Naive thymus-derived CD4-positive, alpha-beta T cell (primary cell): ENCODE data around the gene ZNF541. TPM values are rescaled to one million over a fixed set of nuclear protein-coding genes. Genes with fewer than 3 reads are reported as not detected.

Experiments used
- ATAC-seq: fragments of 150-1000 bp; cut with Tn5 transposase; 2 replicates; pipeline ENCODE4 v1.10.0; 2021; ENCODE audit warnings: mild to moderate bottlenecking, moderate library complexity
- CTCF ChIA-PET: fragments of 350-600 bp; sonication (Branson Sonifier 250); formaldehyde crosslinking; loops from one replicate; lab custom pipeline; 2021; ENCODE audit warnings: antibody characterized with exemption; lab: Charles Lee
- POLR2A ChIA-PET: fragments of 350-600 bp; sonication (Branson Sonifier 250); formaldehyde crosslinking; loops from one replicate; lab custom pipeline; 2021; ENCODE audit warnings: antibody characterized with exemption, inconsistent platforms; lab: Charles Lee
- DNase-seq, 9 donors: peaks; one replicate each; pipeline versions ENCODE4 v3.0.0 to v3.0.0-alpha.2; 2020 to 2022; ENCODE audit warnings: mixed read lengths in 1 of 9
- H3K27ac ChIP-seq: one replicate; pipeline ENCODE4 v1.7.0; 2013; ENCODE audit warnings: mild to moderate bottlenecking, low read depth, low read length, moderate library complexity
- H3K27me3 ChIP-seq, 2 donors: one replicate each; pipeline ENCODE4 v1.7.0; 2013; ENCODE audit warnings: low read length in 2 of 2, mild to moderate bottlenecking in 2 of 2, moderate library complexity in 2 of 2; ENCODE audit not compliant: control insufficient read depth in 2 of 2, insufficient read depth in 2 of 2
- H3K36me3 ChIP-seq, 3 experiments: 1 replicate in 2 of 3; 2 replicates in 1 of 3; pipeline ENCODE4 v1.7.0; 2013; ENCODE audit warnings: low read length in 3 of 3, mild to moderate bottlenecking in 3 of 3, moderate library complexity in 1 of 3; ENCODE audit not compliant: insufficient read depth in 3 of 3, control insufficient read depth in 2 of 3
- H3K4me1 ChIP-seq, 2 donors: one replicate each; pipeline ENCODE4 v1.7.0; 2013; ENCODE audit warnings: low read length in 2 of 2, mild to moderate bottlenecking in 2 of 2, moderate library complexity in 1 of 2; ENCODE audit not compliant: control insufficient read depth in 2 of 2, insufficient read depth in 2 of 2
- H3K4me3 ChIP-seq: 2 replicates; pipeline ENCODE4 v1.7.0; 2013; ENCODE audit warnings: mild to moderate bottlenecking, low read length
- H3K9me3 ChIP-seq, 3 experiments: 1 replicate in 2 of 3; 2 replicates in 1 of 3; pipeline ENCODE4 v1.7.0; 2013; ENCODE audit warnings: low read length in 3 of 3; ENCODE audit not compliant: control insufficient read depth in 2 of 3
- H3K27ac Mint-ChIP-seq, 9 donors: one replicate each; pipeline ENCODE4 v1.8.0; 2020 to 2022; ENCODE audit warnings: mixed read lengths in 9 of 9, mild to moderate bottlenecking in 8 of 9, moderate library complexity in 5 of 9, inconsistent platforms in 2 of 9
- H3K27me3 Mint-ChIP-seq, 5 donors: one replicate each; pipeline ENCODE4 v1.8.0; 2021 to 2022; ENCODE audit warnings: mixed read lengths in 5 of 5, mild to moderate bottlenecking in 1 of 5
- H3K36me3 Mint-ChIP-seq, 5 donors: one replicate each; pipeline ENCODE4 v1.8.0; 2020 to 2022; ENCODE audit warnings: mixed read lengths in 5 of 5, mild to moderate bottlenecking in 3 of 5, inconsistent platforms in 1 of 5
- H3K4me1 Mint-ChIP-seq, 7 donors: one replicate each; pipeline ENCODE4 v1.8.0; 2020 to 2022; ENCODE audit warnings: mixed read lengths in 7 of 7, mild to moderate bottlenecking in 3 of 7, inconsistent platforms in 1 of 7
- H3K4me3 Mint-ChIP-seq, 10 donors: one replicate each; pipeline ENCODE4 v1.8.0; 2020 to 2022; ENCODE audit warnings: mild to moderate bottlenecking in 10 of 10, mixed read lengths in 10 of 10, moderate library complexity in 6 of 10, inconsistent platforms in 2 of 10
- H3K9me3 Mint-ChIP-seq, 11 donors: one replicate each; pipeline ENCODE4 v1.8.0; 2020 to 2022; ENCODE audit warnings: mixed read lengths in 11 of 11, mild to moderate bottlenecking in 4 of 11, inconsistent platforms in 1 of 11, moderate library complexity in 1 of 11
- intact Hi-C, 2 donors: fragments of 100-400 bp; cut with micrococcal nuclease; formaldehyde crosslinking; loops; one replicate each; pipeline ENCODE4 v1.15.1; 2023
- polyA plus RNA-seq, 2 donors: library from polyadenylated mRNA; unstranded; fragments of 300-500 nt; fragmentation: Illumina TruSeq; gene quantifications; one replicate each; pipeline ENCODE4 v1.2.3, GENCODE V29; 2021
- total RNA-seq, 6 experiments: library from RNA in 5 of 6; stranded (reverse) in 5 of 6; gene quantifications; 1 replicate in 5 of 6; 2 replicates in 1 of 6; pipeline ENCODE4 v1.2.3 and lab custom pipeline; 2021 to 2026

Gene ZNF541
- total and polyA plus RNA-seq, 7 experiments from 2014 or later = 0.36 to 1.5 (median 0.93) TPM; not detected in 1

DNA sequence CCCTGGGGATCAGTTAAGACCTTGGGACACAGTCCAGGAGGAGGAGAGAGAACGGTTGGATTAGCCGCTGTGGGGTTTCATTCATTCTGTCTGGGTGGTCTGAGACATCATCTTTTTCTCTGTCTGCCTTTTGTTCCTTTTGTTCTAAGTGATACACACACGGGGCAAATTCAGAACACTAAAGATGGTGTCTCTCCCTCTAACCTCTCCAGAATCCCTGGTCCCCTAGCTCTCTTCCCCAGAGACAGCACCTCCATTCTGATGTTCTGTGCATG lies 41.0 kb upstream of the ZNF541 start:
- CTCF ChIA-PET = no interaction called here

DNA sequence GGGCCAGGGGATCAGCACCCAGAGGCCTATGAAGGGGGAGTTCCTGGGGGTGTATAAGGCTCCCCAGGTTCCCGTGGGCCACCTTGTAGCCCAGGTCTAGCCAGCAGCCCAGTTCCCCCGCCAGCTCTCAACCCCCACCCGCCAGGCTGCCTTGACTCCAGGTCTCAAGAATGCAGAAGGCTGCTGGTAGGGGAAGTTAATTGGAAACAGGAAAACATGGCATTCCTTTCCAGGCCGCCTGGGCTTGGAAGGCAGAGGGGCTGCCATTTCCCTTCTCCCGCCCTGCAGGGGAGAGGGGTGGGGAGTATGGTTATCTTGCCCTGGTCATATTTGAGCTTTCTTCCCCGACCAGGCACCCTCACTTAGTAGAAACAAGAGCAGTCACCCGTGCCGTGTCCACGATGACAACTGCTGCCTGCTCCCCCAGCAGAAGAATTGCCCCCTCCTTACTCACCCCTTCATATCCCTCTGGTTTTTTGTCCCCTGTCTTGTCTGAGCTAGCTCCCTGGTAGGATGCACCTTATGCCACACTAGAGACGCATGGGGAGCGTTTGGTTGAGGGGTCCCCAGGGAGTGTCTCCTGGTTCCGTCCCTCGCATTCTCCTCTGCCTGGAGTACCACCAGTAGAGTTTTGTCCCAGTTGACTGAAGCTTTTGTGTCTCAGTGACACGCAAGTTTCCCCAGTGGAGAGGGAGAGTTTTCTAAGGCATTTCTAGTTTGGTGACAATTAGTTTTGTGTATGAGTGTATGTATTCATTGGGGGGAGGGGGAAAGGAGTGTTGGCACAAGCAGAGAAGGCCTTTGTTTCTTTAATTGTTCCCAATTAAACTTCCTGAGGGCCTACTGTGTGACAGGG lies 40.4 kb upstream of the ZNF541 start:
- H3K36me3 Mint-ChIP-seq = peaks cover 0 to 21% (median 7%) of the 10 kb centered on the region in 5 donors
- no peak overlapping the region for H3K4me3 ChIP-seq
- no peak overlapping the region for H3K27ac ChIP-seq
- H3K27me3 ChIP-seq = no peaks in the 10 kb centered on the region
- H3K4me3 Mint-ChIP-seq = peak overlapping the region in 2 of 10 donors; percentile 2 to 34
- peaks cover 0 to 2% (median 0%) of the 10 kb centered on the region in 11 donors for H3K9me3 Mint-ChIP-seq
- peaks cover 12 to 18% of the 10 kb centered on the region in 2 donors for H3K4me1 ChIP-seq
- peak overlapping the region in 6 of 9 donors; percentile 10 to 79 (median 66) for H3K27ac Mint-ChIP-seq
- H3K9me3 ChIP-seq = no peaks in the 10 kb centered on the region
- DNase-seq (no peak), ATAC-seq (no peak)
- CTCF ChIA-PET = interaction anchor here (0.6 kb wide), 1 partner anchor 326 kb away, joined by 3 read pairs; no protein-coding TSS in a partner anchor
- intact Hi-C loops = loop anchor here (5.0 kb wide), 2 partner anchors 84 to 1011 kb away; partner anchors contain the start of gene CALM3 (in 1 of the 2)
- no peaks in the 10 kb centered on the region for H3K27me3 Mint-ChIP-seq
- peaks cover 0 to 23% (median 0%) of the 10 kb centered on the region in 3 experiments for H3K36me3 ChIP-seq
- peaks cover 20 to 61% (median 49%) of the 10 kb centered on the region in 7 donors for H3K4me1 Mint-ChIP-seq
- POLR2A ChIA-PET = no interaction called here

More for the DNA sequence above, 41.0 kb upstream of the ZNF541 start:
- POLR2A ChIA-PET = no interaction called here
- no peak for DNase-seq
- H3K36me3 ChIP-seq = peaks cover 0 to 22% (median 0%) of the 10 kb centered on the region in 3 experiments
- no peak overlapping the region for H3K4me3 ChIP-seq
- no peaks in the 10 kb centered on the region for H3K27me3 ChIP-seq
- Mint-ChIP-seq H3K4me1 (peaks cover 20 to 67% (median 50%) of the 10 kb centered on the region in 7 donors), H3K9me3 (peaks cover 0 to 2% (median 0%) of the 10 kb centered on the region in 11 donors), H3K27ac (peak overlapping the region in 4 of 9 donors; percentile 26 to 76 (median 52)), H3K27me3 (no peaks in the 10 kb centered on the region), H3K36me3 (peaks cover 0 to 21% (median 7%) of the 10 kb centered on the region in 5 donors), H3K4me3 (peak overlapping the region in 2 of 10 donors; percentile 2 to 34)
- no peak overlapping the region for H3K27ac ChIP-seq
- intact Hi-C loops = loop anchor here (5.0 kb wide), 2 partner anchors 83 to 1012 kb away; partner anchors contain the start of gene CALM3 (in 1 of the 2)
- ATAC-seq = no peak
- peaks cover 12 to 18% of the 10 kb centered on the region in 2 donors for H3K4me1 ChIP-seq
- no peaks in the 10 kb centered on the region for H3K9me3 ChIP-seq

DNA sequence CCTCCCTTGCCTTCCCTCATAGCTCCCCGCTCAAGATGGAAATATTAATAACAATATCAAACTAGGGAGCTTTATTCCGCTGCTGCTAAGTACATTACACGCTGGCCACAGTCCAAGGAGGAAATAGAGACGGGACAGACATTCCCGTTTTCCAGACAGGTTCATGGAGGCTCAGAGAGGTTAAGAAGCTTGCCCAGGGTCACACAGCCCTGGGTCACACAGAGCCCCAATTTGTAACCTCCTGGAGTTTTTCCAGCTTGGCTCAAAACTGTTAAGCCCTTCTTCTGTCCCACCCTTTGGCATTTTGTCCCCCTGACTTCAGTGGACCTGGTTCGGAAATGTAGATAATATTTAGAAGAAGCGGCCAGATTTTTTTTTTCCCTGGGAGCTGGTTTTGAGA lies 38.0 kb upstream of the ZNF541 start:
- Histone ChIP-seq H3K4me3 (peak overlapping the region; percentile 70), H3K27ac (peak overlapping the region; percentile 96), H3K36me3 (peaks cover 0 to 26% (median 0%) of the 10 kb centered on the region in 3 experiments), H3K27me3 (no peaks in the 10 kb centered on the region), H3K9me3 (no peaks in the 10 kb centered on the region), H3K4me1 (peaks cover 16 to 22% of the 10 kb centered on the region in 2 donors)
- DNase-seq (no peak), ATAC-seq (no peak)
- intact Hi-C loops = loop anchor here (1.0 to 5.0 kb wide), 4 partner anchors 86 to 1009 kb away; partner anchors contain the start of genes CALM3 (in 1 of the 2) and SELENOW (in 1 of the 2)
- peak overlapping the region; percentile 66 to 90 (median 87) for H3K27ac Mint-ChIP-seq
- H3K4me1 Mint-ChIP-seq = peaks cover 20 to 57% (median 42%) of the 10 kb centered on the region in 7 donors
- ChIA-PET CTCF (interaction anchor here (0.7 to 1.8 kb wide), 8 partner anchors 11 to 880 kb away, joined by 3 to 6 read pairs (median 5); no protein-coding TSS in a partner anchor), POLR2A (interaction anchor here (0.6 to 2.7 kb wide), 13 partner anchors 10 to 1006 kb away, joined by 3 to 40 read pairs (median 5); partner anchors contain the start of genes KPTN and NAPA)
- H3K9me3 Mint-ChIP-seq = peaks cover 0 to 2% (median 0%) of the 10 kb centered on the region in 11 donors
- no peaks in the 10 kb centered on the region for H3K27me3 Mint-ChIP-seq
- H3K36me3 Mint-ChIP-seq = peaks cover 0 to 24% (median 7%) of the 10 kb centered on the region in 5 donors
- H3K4me3 Mint-ChIP-seq = peak overlapping the region; percentile 79 to 96 (median 84)

DNA sequence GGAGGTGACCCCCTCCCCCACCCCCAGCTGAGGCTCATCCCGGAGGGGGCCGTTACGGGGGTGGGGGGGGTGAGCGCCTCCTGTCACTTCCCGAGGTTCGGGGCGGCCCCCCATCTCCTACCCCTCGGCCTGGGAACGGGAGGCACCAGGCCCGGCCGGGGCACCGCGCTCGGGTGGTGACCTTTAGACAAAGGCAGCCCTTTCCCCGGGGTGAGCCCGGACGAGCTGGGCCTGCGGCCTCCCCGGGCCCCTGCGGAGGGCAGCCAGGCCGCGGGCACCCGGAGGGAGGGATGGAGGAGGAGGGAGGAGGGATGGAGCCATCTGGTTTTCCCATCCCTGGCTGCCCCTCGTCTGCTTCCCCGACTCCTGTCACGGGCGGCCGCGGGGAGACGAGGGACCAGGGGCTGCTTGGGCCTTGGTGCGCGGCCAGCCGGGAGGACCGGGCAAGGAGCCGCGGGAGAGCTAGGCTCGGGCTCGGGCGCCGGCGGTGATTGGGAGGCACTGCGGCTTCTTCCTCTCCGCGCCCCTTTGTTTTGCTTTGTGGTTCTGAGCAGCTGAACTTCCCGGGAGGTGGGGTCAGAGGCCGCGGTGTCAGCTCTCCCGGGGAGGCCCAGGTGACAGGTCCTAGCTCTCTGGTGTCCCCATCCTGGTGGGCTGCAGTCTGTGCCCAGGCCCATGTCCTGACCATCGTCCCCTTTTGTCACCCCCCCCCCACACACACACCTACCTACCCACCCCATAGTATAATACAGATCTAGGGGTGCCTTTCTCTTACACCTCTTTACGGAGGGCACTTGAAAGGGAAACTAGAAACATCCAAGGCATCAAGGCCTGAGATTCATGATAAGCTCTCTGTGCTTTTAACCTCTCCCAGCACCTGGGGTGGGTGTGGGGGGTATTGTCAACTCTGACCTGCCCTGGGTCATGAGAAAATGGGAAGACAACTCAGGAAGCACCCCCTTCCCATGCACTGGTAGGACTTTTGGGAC lies 37.3 kb upstream of the ZNF541 start:
- H3K27ac Mint-ChIP-seq = peak overlapping the region; percentile 66 to 90 (median 87)
- DNase-seq (peak; percentile 36 to 61 (median 56)), ATAC-seq (no peak)
- ChIA-PET POLR2A (interaction anchor here (0.5 to 2.7 kb wide), 21 partner anchors 9 to 1006 kb away, joined by 3 to 40 read pairs (median 4); partner anchors contain the start of genes KPTN and NAPA), CTCF (interaction anchor here (0.6 to 1.8 kb wide), 10 partner anchors 10 to 880 kb away, joined by 3 to 6 read pairs (median 4); partner anchors contain the start of gene KPTN)
- Histone ChIP-seq H3K36me3 (peaks cover 0 to 23% (median 0%) of the 10 kb centered on the region in 3 experiments), H3K4me1 (peaks cover 16 to 22% of the 10 kb centered on the region in 2 donors), H3K9me3 (no peaks in the 10 kb centered on the region), H3K4me3 (peak overlapping the region; percentile 70), H3K27me3 (no peaks in the 10 kb centered on the region), H3K27ac (peak overlapping the region; percentile 96)
- H3K9me3 Mint-ChIP-seq = peaks cover 0 to under 1% (median 0%) of the 10 kb centered on the region in 11 donors
- peaks cover 20 to 50% (median 37%) of the 10 kb centered on the region in 7 donors for H3K4me1 Mint-ChIP-seq
- H3K4me3 Mint-ChIP-seq = peak overlapping the region; percentile 79 to 96 (median 88)
- intact Hi-C loops = loop anchor here (1.0 to 10.0 kb wide), 10 partner anchors 87 to 1027 kb away; partner anchors contain the start of genes INAFM1 (in 2 of the 2), CALM3 (in 1 of the 2), DBP (in 1 of the 2) and EMP3 (in 1 of the 2)
- H3K36me3 Mint-ChIP-seq = peaks cover 0 to 18% (median 4%) of the 10 kb centered on the region in 5 donors
- no peaks in the 10 kb centered on the region for H3K27me3 Mint-ChIP-seq

DNA sequence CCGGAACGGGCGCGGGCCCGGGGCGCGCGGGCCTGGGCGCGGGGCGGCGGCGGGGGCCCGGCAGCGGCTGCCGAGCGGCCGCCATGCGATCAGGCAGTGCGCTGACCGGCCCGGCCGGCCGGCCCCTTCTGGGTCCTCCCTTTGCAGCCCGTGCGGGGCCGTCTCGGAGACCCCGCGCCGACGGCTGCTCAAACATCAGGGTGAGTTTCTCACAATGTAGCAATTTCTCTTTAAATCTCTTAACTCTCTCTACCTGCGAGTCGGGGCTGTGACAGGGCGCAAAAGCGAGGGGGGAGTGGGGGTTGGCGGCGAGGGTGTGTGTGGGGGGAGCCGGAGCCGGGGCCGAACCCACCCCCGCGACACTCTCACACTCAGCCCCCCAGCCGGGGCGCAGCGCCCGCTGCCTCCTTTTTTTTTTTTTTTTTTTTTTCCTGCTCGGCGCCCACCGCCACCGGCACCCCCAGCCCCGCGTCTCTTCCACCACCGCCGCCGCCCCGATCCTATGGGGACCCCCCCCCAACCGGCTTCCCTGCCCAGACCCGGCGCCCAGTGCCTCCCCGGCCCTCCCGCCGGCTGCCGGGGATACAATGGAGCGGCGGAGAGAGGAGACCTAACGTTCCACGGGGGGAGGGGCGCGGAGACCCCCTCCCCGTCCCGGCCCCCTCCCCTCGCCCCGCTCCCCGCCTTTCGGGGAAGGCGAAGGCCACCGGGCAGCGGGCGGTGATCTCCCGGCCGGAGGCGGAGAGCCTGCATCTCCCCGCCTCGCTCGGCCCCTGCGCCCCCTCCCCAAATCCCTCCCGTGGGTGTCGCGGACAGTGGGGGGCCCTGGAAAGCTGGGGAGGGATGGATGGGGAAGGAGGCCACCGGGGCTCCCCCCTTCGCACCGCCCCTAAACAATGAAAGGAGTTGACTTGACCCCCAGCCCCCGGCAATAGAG lies 36.3 kb upstream of the ZNF541 start, which contains the start of gene BICRA:
Gene BICRA, plus strand, starts transcription at position 166 of the 937 bp plus-strand sequence. CDS start 64,441 bp downstream, outside the sequence.
- peak within 1 kb of the TSS; percentile 96 for H3K27ac ChIP-seq
- Mint-ChIP-seq H3K27me3 (no peaks in the 10 kb centered on the region), H3K4me3 (peak within 1 kb of the TSS; percentile 86 to 98 (median 94)), H3K9me3 (no peaks in the 10 kb centered on the region), H3K27ac (peak within 1 kb of the TSS; percentile 88 to 97 (median 92)), H3K36me3 (peaks cover 0 to 13% (median 3%) of the 10 kb centered on the region in 5 donors), H3K4me1 (peaks cover 20 to 44% (median 31%) of the 10 kb centered on the region in 7 donors)
- peak; percentile 82 for ATAC-seq
- no peaks in the 10 kb centered on the region for H3K9me3 ChIP-seq
- peak within 1 kb of the TSS; percentile 79 for H3K4me3 ChIP-seq
- CTCF ChIA-PET = interaction anchor here (0.6 to 1.5 kb wide), 7 partner anchors 9 to 173 kb away, joined by 3 to 6 read pairs (median 4); partner anchors contain the start of gene KPTN
- H3K27me3 ChIP-seq = no peaks in the 10 kb centered on the region
- peaks cover 0 to 16% (median 0%) of the 10 kb centered on the region in 3 experiments for H3K36me3 ChIP-seq
- peaks cover 16 to 22% of the 10 kb centered on the region in 2 donors for H3K4me1 ChIP-seq
- DNase-seq = peak; percentile 76 to 87 (median 81)
- intact Hi-C loops = loop anchor here (1.0 to 10.0 kb wide), 12 partner anchors 9 to 1028 kb away; partner anchors contain the start of genes INAFM1 (in 2 of the 2), NAPA (in 2 of the 2), ZNF541 (in 2 of the 2) and DBP (in 1 of the 2)
- POLR2A ChIA-PET = interaction anchor here (0.6 to 2.7 kb wide), 16 partner anchors 8 to 165 kb away, joined by 3 to 40 read pairs (median 6); partner anchors contain the start of genes KPTN and NAPA
